Measurements from ENCODE around the gene BRCC3.
A peak's percentile ranks its signal among the peaks of the same experiment; 100 is the strongest.

BRCC3 gene

GRCh38 chrX:155055494-155055893 lies 15.8 kb upstream of the BRCC3 start:
- no peak for DNase-seq (ENCODE audit: low read depth, low spot score)
- no peak overlapping the region for H3K4me3 ChIP-seq (ENCODE audit: low read length)

DNA sequence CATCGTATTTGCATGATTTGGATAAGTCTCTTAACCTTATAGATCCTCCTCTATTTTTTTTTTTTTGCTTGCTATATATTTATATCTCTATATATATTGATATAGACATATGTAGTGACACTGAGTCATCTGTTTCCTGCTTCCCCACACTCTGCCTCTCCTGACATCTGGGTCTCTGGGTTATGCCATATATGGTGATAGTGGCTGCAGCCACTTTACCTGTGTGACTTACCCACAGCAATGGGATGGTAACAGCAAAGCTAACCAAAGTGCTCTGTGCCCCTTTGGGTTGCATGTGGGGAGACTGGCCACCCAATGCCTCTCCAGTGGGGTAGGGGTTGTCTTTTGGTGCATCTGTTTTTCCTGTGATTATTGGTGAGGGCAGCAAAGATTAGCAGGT lies 14.8 kb upstream of the BRCC3 start:
- no peak overlapping the region for H3K4me3 ChIP-seq (ENCODE audit: low read length)
- no peak for DNase-seq (ENCODE audit: low read depth, low spot score)

DNA sequence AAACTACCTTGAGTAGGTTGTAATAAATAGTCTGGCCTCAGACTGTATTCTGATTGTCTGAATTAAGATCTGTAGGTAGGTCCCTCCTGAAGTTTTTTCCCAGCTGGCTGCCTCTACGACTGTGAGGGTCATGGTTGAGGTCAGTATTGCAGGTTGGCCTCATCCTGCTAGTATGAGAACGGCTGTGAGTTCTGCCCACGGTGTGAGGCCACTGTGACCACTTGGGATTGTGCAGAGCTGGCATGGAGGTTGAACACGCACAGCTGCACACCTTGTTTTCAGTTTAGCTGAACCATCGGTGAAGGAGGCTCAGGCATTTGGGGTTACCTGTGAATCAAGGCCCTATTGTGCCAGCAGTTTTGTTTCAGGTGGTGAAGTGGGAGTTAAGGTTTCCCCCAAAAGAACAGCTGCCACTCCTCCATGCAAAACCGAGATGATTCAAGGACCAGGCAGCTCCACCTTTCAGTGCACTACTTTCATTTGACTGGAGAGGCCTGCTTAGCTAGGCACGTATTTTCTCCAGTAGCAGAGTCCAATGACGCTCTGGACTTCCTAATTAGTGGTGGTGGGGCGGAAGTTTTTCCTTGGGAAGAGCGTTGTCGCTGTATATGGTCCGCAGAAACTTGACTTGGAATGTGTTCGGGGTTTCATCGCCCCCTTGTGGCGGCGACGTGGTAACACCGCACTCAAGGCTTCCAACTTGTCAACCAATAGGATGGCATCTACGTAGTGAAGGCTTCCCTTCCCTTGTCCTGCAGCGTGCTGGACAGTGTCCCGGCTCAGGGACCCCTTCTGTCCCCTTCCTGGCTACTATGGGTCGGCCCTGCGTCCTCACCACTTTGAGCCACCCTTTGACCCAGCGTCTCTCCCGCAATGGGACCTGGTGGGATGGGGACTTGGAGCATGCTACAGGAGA lies 14.2 kb upstream of the BRCC3 start:
- peak; percentile 57 for DNase-seq (ENCODE audit: low read depth, low spot score)
- H3K4me3 ChIP-seq (ENCODE audit: low read length): peak overlapping the region; percentile 34

- DNase-seq (ENCODE audit: low read depth, low spot score): no peak
- H3K4me3 ChIP-seq (ENCODE audit: low read length): no peak overlapping the region
Observed at GRCh38 chrX:155061760-155062159, 9.5 kb upstream of the BRCC3 start.

DNA sequence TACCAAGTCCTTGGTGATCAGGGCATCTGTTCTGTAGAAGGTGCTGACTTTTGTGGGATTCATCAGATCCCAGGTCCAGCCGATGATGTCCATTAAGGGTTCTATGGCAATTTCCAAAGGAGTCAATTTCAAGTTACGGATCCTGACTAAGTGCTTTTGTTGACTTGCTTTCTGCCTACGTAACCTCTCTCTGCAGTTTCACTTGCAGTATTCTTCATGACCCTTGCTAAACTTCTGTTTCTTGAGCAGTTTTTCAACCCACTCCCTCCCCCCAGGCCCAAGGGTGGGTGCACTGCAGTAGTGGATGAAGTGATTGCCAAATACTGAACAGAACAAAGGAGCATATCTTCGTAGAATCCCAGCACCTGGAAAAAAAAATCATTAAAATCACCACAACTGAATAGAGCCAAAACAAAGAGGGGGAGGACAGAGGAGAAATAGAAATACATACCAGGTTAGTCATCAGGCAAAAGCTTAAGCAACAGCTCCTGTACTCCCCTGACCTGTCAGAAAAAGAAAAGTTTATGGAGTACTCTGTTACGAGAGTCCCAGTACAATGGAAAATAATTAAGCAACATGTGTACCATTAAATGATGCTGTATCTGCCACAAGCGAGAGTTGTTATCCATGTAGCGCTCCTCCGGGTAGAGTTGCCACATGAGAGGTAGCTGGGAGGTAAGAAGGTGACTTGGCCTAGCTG lies 6.1 kb upstream of the BRCC3 start:
- H3K4me3 ChIP-seq (ENCODE audit: low read length): no peak overlapping the region
- no peak for DNase-seq (ENCODE audit: low read depth, low spot score)

- no peak for DNase-seq (ENCODE audit: low read depth, low spot score)
- H3K4me3 ChIP-seq (ENCODE audit: low read length): no peak overlapping the region
Observed at GRCh38 chrX:155068165-155068564, 3.1 kb upstream of the BRCC3 start.

GRCh38 chrX:155069414-155069813 lies 1.9 kb upstream of the BRCC3 start:
- no peak overlapping the region for H3K4me3 ChIP-seq (ENCODE audit: low read length)
- DNase-seq (ENCODE audit: low read depth, low spot score): no peak

DNA sequence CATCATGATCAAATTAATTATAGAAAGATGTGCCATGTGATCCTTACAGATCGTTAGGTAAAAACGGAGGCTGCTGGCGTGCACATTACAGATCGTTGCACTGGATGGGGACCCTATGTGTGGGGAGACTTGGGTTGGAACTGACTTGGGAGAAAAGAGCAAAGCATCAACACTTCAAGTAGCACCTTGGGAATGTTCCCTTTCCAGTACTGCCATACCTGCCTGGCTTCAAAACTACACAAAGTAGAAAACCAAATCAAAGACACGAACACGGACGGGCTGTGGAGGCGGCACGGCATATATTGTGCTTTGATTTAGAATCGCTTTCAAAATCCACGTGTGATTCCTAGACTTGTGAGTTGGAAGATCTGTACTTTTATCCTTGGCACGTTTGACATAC lies 1.3 kb upstream of the BRCC3 start:
- peak overlapping the region; percentile 67 for H3K4me3 ChIP-seq (ENCODE audit: low read length)
- DNase-seq (ENCODE audit: low read depth, low spot score): no peak

- peak overlapping the region; percentile 67 for H3K4me3 ChIP-seq (ENCODE audit: low read length)
- no peak for DNase-seq (ENCODE audit: low read depth, low spot score)
Observed at GRCh38 chrX:155070663-155070974, 689 bp upstream of the BRCC3 start.

DNA sequence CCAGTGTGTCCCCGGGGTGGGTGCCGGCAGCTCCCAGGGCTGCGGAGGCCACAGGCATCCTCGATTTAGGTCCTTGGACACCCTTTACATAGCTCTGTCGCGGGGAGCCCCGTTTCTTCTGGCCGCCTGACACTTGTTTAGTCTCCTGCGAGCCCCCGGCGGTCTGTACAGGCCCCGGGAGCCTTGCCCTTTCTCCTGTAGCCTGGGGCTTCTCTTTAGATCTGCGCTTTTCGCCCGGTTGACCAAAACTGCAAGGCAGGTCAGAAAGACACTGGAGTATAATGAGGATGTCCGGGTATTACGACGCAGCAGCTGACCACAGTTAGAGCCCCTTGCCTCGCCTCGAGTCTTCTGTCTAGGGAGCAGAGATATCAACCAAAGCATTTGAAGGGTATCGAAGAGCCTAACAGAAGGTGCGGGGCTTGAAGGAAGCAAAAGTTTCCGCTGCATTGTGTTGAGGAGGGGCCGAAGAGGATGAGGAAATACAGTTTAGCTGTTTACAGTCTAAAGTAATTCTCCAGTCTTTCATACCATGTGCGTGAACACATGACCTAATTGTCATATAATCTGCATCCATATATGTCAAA lies 479 bp downstream of the BRCC3 start:
- no peak for DNase-seq (ENCODE audit: low read depth, low spot score)
- peak overlapping the region; percentile 59 for H3K4me3 ChIP-seq (ENCODE audit: low read length)

GRCh38 chrX:155086202-155086840 lies 15.0 kb downstream of the BRCC3 start:
- no peak for DNase-seq (ENCODE audit: low read depth, low spot score)
- H3K4me3 ChIP-seq (ENCODE audit: low read length): no peak overlapping the region

DNA sequence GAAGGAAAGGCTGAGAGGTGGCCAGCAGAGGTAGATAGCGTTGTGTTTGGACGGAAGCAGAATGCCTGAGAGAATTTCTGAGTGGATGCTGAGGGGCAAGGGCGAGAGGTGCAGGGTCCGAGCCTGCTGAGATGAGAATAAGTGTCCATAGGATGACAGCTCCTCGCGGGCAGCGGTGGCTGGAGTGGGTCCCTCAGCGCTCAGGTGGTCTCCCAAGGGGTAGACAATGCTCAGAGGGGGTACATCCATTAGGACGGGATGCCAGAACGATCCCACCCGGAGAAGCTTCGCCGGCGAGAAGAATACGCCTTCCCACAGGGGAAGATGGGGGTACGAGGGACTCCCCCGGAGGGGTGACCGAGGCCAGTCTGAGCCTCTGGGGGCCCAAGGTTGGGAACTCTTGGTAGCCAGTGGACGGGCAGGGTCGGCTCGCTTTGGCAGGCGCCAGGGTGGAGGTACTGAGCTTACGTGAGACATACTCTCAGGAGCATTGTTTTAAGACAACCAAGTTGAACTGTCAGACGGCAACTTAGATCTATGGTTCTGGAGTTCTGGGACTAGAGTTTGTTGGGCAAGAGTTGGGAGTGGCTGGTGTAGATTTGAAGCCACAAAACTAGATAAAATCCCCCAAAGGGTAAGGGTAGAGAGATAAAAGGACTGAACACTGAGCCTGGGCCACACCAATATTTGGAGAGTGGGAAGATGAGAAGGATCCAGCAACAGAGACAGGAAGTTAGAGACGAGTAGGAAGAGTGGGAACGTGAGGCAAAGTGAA lies 15.8 kb downstream of the BRCC3 start:
- no peak overlapping the region for H3K4me3 ChIP-seq (ENCODE audit: low read length)
- no peak for DNase-seq (ENCODE audit: low read depth, low spot score)

- no peak for DNase-seq (ENCODE audit: low read depth, low spot score)
- no peak overlapping the region for H3K4me3 ChIP-seq (ENCODE audit: low read length)
Observed at GRCh38 chrX:155094468-155095061, 23.3 kb downstream of the BRCC3 start.

DNA sequence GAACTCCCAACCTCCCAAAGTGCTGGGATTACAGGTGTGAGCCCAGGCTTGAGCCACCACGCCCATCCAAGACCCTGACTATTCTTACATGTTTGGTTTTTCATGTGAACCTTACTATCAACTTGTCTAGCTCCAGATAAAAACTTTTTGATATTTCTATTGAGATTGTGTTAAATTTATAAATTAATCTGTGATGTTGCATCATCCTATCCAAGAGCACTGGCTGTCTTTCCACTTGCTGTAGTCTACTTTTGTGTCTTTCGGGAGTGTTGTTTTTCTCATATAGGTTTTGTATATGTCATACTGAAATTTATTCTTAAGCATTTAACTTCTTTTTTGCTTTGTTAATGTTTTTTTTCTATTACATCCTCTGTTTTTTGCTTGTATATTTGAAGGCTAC lies 34.6 kb downstream of the BRCC3 start:
- no peak overlapping the region for H3K4me3 ChIP-seq (ENCODE audit: low read length)
- no peak for DNase-seq (ENCODE audit: low read depth, low spot score)

DNA sequence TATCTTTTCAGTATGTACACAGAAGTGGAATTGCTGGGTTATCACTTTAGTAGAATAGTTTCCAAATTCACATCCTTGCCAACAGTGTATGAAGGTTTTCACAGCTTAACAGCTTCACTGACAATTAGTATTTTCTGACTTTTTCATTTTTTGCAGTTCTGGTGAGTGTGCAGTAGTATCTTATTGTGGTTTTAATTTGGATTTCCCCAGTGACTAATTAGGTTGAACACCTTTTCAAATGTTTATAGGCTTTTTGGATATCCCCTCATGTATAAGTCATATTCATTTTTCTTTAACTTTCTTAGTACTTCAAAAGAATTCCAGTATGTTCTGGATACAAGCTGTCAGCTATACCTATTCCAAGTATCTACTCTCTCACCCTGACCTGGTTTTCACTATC lies 37.1 kb downstream of the BRCC3 start:
- no peak overlapping the region for H3K4me3 ChIP-seq (ENCODE audit: low read length)
- no peak for DNase-seq (ENCODE audit: low read depth, low spot score)

GRCh38 chrX:155112171-155112570 lies 40.9 kb downstream of the BRCC3 start:
- no peak for DNase-seq (ENCODE audit: low read depth, low spot score)
- no peak overlapping the region for H3K4me3 ChIP-seq (ENCODE audit: low read length)

- DNase-seq (ENCODE audit: low read depth, low spot score): no peak
Observed at GRCh38 chrX:155113097-155113496, 41.8 kb downstream of the BRCC3 start.

GRCh38 chrX:155115174-155115819 lies 44.0 kb downstream of the BRCC3 start:
- no peak overlapping the region for H3K4me3 ChIP-seq (ENCODE audit: low read length)

More at GRCh38 chrX:155113097-155113496, 41.8 kb downstream of the BRCC3 start:
- H3K4me3 ChIP-seq (ENCODE audit: low read length): no peak overlapping the region

More at GRCh38 chrX:155115174-155115819, 44.0 kb downstream of the BRCC3 start:
- no peak for DNase-seq (ENCODE audit: low read depth, low spot score)
